ENCODE data around the gene CLIP1.

GRCh38 chr12:122227341-122227740 is 195.1 kb downstream of the CLIP1 start:
- TF ChIP-seq, protein P1, sequence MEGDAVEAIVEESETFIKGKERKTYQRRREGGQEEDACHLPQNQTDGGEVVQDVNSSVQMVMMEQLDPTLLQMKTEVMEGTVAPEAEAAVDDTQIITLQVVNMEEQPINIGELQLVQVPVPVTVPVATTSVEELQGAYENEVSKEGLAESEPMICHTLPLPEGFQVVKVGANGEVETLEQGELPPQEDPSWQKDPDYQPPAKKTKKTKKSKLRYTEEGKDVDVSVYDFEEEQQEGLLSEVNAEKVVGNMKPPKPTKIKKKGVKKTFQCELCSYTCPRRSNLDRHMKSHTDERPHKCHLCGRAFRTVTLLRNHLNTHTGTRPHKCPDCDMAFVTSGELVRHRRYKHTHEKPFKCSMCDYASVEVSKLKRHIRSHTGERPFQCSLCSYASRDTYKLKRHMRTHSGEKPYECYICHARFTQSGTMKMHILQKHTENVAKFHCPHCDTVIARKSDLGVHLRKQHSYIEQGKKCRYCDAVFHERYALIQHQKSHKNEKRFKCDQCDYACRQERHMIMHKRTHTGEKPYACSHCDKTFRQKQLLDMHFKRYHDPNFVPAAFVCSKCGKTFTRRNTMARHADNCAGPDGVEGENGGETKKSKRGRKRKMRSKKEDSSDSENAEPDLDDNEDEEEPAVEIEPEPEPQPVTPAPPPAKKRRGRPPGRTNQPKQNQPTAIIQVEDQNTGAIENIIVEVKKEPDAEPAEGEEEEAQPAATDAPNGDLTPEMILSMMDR (IDR thresholded peaks at IDR 0.05): no peak
- TF ChIP-seq POLR2AphosphoS5 (IDR thresholded peaks at IDR 0.05; ENCODE audit: insufficient read depth in 1 of 2, low read depth in 1 of 2) (no peak), POLR2A (IDR thresholded peaks at IDR 0.05) (no peak)

All from vagina (tissue), 2 donors.